OCI-M2 (cell line): ENCODE results near the gene ABHD4.
A peak's percentile ranks its signal among the peaks of the same experiment; 100 is the strongest.
"Not testable (repeated sequence)": the region's sequence is repeated elsewhere in the genome, so short reads cannot be mapped to it uniquely, and the experiment has no call there.

Source experiments
- DNase-seq: peaks from one replicate; lab custom pipeline; 2025; ENCODE audit not compliant: unreplicated experiment; lab: John Stamatoyannopoulos, UW

Gene ABHD4

GRCh38 chr14:22588526-22589095, 9.5 kb upstream of the ABHD4 start:
- no peak for DNase-seq

GRCh38 chr14:22589096-22589839, 8.8 kb upstream of the ABHD4 start, which contains the start of gene DAD1:
Gene DAD1, minus strand, starts transcription at chr14:22589224. Its CDS starts 67 bp downstream, at chr14:22589157.
- peak; percentile 96 for DNase-seq

- DNase-seq = no peak
Observed at GRCh38 chr14:22593189-22593588, 4.9 kb upstream of the ABHD4 start.

GRCh38 chr14:22593601-22594000, 4.5 kb upstream of the ABHD4 start:
- DNase-seq = no peak

- no peak for DNase-seq
Observed at GRCh38 chr14:22594156-22594716, 3.9 kb upstream of the ABHD4 start.

GRCh38 chr14:22596354-22596879, 1.7 kb upstream of the ABHD4 start:
- DNase-seq = no peak

- DNase-seq = no peak
Observed at GRCh38 chr14:22597265-22597664, 835 bp upstream of the ABHD4 start.

- DNase-seq = no peak
Observed at GRCh38 chr14:22597771-22598098, 365 bp upstream of the ABHD4 start.

GRCh38 chr14:22598896-22599244, 770 bp downstream of the ABHD4 start:
- DNase-seq = no peak

GRCh38 chr14:22599349-22599748, 1.2 kb downstream of the ABHD4 start:
- no peak for DNase-seq

GRCh38 chr14:22600027-22600426, 1.9 kb downstream of the ABHD4 start:
- no peak for DNase-seq

- no peak for DNase-seq
Observed at GRCh38 chr14:22601456-22601855, 3.4 kb downstream of the ABHD4 start.

GRCh38 chr14:22601996-22602395, 3.9 kb downstream of the ABHD4 start:
- no peak for DNase-seq

GRCh38 chr14:22602862-22603261, 4.8 kb downstream of the ABHD4 start:
- no peak for DNase-seq

GRCh38 chr14:22606380-22606779, 8.3 kb downstream of the ABHD4 start:
- no peak for DNase-seq

- DNase-seq = no peak
Observed at GRCh38 chr14:22607291-22607690, 9.2 kb downstream of the ABHD4 start.

- no peak for DNase-seq
Observed at GRCh38 chr14:22610931-22611330, 12.8 kb downstream of the ABHD4 start.

- DNase-seq = no peak
Observed at GRCh38 chr14:22613106-22613695, 15.1 kb downstream of the ABHD4 start.

- no peak for DNase-seq
Observed at GRCh38 chr14:22613736-22614239, 15.7 kb downstream of the ABHD4 start.

GRCh38 chr14:22614240-22614799, 16.2 kb downstream of the ABHD4 start:
- no peak for DNase-seq

GRCh38 chr14:22615765-22616164, 17.7 kb downstream of the ABHD4 start:
- not testable (repeated sequence) for DNase-seq
